Stimulated activated CD4-positive, alpha-beta T cell treated with anti-CD3 and anti-CD28 coated beads, TNF-alpha, amount 100 ng/mL, for 1 hour (primary cell): ENCODE measurements around the gene ANKRD6.
"Not testable (repeated sequence)": the region's sequence is repeated elsewhere in the genome, so short reads cannot be mapped to it uniquely, and the experiment has no call there.

Experiments used
- DNase-seq, 3 donors: peaks; one replicate each; pipeline ENCODE4 v3.0.0-alpha.2; 2020; ENCODE audit warnings: low read depth in 3 of 3, low spot score in 1 of 3

Gene ANKRD6

GRCh38 chr6:89641581-89641980 lies 208.6 kb downstream of the ANKRD6 start:
- not testable (repeated sequence) for DNase-seq

GRCh38 chr6:89642956-89643355 lies 210.0 kb downstream of the ANKRD6 start:
- no peak for DNase-seq

DNA sequence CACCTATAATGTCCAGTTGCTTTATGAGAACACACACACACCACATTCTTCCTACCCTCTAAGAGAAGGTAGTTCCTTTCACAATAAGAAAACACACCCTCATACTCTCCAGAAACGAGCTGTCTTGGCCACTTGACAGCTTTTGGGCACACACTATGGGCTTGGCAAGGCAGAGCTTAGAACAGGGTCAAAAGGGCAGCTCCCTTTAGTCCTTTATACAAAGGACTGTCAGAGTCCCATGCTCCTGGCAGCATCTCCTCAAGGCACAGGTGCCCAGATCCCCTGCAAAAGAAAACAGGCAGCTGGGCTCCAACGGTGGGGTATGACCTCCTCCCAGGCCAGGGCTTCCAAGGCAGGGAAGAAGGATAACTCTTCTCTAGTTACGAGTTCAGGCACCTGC lies 210.5 kb downstream of the ANKRD6 start:
- DNase-seq: no peak

- DNase-seq: no peak
These were observed 211.9 kb downstream of the ANKRD6 start for GRCh38 chr6:89644864-89645263.

DNA sequence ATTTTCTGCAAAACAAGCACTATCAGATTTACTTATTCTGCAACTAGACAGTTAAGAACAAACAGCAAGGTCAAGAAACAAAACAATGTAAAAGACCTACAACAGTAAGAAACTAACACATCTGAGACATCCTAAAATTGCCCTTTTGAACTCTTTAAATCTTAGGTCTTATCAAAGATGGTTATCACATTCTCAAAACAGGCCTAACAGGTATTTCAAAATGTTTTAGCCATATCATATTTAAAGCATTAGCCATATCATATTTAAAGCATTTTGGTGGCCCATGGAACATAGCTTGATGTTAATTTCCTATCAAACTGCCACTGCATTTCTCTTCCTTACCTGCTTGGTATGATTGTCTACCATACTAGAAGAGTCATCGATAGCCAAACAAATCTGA lies 216.7 kb downstream of the ANKRD6 start:
- no peak for DNase-seq

GRCh38 chr6:89650579-89650978 lies 217.6 kb downstream of the ANKRD6 start:
- no peak for DNase-seq

- DNase-seq: no peak
These were observed 222.2 kb downstream of the ANKRD6 start for GRCh38 chr6:89655122-89655521.

GRCh38 chr6:89657445-89658158 lies 224.7 kb downstream of the ANKRD6 start:
- no peak for DNase-seq

DNA sequence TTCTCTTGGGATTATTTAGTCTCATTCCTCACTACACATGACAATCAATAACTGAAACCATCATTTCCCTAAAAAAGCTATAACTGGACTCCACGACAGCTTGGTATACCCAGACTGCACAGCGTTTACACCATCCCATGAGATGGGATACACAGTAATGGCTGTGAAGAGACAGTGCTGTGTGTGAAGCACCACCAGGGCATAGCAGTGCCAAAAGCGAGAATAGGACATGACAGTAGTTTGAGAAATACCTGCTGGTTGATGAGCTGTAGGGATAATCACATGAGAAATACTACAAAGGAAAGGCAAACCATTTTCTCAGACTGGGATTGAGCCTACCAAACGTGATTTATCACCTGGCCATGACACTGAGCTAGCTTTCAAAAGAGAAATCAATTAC lies 228.0 kb downstream of the ANKRD6 start:
- DNase-seq: no peak

- DNase-seq: no peak
These were observed 228.6 kb downstream of the ANKRD6 start for GRCh38 chr6:89661559-89661958.

DNA sequence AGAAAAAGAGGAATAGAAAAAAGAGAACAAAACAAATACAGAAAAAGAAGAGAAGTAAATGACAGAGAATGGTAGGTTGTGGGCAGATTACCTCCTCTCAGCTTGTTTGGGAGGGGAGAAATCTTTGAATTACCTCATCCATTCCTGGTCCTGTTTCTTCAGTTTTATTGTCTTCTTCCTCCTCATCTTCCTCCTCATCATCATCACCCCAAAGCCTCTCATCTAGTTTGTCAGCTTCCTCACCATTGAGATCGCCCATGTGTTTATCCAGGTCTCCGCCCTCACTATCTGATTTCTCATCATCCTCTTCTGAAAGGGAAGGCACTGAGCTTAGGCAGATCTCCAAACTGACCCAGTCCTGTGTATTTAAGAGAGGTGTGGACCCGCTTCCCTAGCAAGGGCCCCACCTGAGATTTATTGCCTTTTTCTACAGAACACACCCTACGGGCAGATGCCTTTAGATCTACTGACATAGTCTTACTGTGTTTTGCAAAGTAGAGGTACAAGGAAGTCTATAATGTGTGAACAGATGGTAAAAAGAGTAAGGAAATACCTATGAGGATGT lies 229.8 kb downstream of the ANKRD6 start:
- no peak for DNase-seq

DNA sequence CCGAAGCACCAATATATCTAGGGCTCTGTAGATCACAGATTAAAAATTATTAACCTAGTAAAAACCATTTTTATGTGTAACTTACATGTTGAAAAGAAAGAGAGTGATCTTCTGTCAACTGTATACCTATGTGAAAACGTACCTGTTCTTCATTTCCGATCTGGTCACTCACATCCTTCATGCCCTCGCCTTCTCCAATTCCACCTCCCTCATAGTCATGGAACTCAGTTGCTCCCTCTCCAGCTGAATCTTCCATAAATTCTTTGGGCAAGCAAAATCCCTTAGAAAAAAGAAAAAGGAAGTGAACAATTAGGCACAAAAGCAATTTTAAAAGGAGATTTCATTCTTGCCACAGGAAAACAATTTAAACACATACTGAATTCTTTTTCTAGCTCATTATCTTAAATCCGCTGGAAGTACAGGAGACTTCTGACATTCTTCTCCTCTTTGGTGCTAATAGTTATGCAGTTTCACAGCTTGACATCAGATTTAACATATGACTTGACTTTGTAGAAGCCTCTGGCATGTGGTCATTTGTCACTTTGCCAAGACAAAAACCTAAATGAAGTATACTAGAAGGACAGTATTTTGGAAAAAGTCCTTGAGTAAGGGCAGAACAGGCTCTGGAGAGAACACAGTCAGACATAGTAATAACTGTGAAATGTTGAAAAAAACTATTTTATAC lies 235.1 kb downstream of the ANKRD6 start:
- DNase-seq: no peak

GRCh38 chr6:89669002-89669401 lies 236.1 kb downstream of the ANKRD6 start:
- DNase-seq: no peak

DNA sequence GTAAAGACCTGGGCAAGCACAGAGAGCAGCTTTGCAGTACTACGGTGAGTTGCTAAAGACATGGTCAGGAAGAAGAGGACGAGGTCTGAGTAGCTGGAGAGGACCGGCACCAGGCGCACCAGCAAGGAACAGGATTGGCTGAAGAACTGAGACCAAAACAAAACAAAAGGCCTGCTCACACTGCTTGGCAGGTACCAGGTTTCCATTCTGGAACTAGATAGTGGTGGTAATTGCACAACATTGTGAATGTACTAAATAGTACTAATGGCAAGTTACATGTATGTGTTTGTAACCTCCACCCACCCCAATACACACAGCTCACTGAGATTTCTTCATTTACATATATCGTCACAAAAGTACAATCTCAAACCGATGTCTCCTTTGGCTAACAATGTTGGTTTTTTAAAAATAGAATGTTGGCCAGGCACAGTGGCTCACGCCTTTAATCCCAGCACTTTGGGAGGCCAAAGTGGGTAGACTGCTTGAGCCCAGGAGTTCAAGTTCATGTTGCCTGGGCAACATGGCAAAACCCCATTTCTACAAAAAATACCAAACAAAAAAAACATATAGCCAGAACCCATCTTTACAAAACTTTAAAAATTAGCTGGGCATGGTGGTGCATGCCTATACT lies 238.1 kb downstream of the ANKRD6 start:
- no peak for DNase-seq

GRCh38 chr6:89675949-89676748 lies 243.2 kb downstream of the ANKRD6 start:
- no peak for DNase-seq

DNA sequence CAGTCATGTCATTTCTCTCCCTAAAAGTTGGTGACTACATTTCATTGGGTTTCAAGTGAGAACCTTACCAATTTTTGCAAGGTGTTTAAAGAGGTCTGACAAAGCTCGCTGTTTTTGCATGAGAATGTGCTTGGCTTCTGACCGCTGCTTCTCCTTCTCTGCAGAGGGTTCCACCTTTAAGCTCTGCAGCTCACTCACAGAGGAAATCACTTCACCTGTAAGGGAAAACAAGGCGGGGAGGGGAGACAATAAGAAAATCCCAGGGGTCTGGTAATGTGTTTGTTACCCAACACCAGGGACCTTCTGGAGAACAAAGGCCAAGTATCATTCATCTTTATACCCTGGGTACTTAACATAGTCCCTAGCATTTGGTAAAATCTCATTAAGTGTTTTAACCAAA lies 245.6 kb downstream of the ANKRD6 start:
- no peak for DNase-seq

GRCh38 chr6:89679215-89680120 lies 246.5 kb downstream of the ANKRD6 start:
- no peak for DNase-seq

DNA sequence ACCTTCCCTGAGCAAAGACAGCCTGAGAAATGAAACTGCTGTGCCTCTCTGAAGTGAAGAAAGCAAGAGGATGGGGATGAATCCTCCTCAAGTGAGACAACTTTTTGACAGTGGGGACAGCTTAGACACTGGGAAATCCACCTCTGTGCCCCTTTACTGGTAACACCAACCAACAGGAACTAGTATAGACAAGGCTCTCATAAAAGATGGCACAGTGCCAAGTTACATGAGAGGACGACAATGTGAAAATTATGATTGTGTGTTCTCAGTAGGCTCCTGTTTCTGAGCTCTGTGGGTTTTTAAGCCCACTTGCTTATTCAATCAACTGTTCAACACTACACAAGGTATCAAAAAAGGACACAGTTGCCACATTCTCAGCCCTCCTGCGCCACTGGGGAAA lies 247.2 kb downstream of the ANKRD6 start:
- no peak for DNase-seq

GRCh38 chr6:89680551-89680950 lies 247.6 kb downstream of the ANKRD6 start:
- DNase-seq: no peak

DNA sequence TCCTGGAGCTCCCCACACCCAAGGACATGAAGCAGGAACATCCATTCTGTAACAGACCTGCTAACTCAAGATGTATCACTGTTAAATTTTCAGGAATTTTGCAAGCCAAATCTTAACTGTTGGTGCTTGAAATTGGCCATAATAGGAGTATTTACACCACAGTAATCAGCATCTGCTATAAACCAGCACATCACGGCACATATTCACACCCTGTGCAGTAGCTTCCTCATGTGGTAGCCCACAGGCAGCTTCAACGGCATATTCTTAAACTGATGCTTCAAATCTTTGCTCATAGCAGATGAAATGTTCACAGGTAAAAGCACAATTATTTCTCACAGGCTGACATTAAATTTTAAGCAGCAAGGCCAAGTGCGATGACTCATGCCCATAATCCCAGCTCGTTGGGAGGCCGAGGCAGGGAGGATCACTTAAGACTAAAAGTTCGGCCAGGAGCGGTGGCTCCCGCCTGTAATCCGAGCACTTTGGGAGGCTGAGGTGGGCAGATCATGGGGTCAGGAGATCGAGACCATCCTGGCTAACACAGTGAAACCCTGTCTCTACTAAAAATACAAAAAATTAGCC lies 249.1 kb downstream of the ANKRD6 start:
- no peak for DNase-seq
